HG02884 (cell line): ENCODE data around the gene CDH6.

Experiments used
- ATAC-seq: cut with Tn5 transposase; IDR thresholded peaks from one replicate; pipeline ENCODE4 v1.9.1; 2021; ENCODE audit warnings: mild to moderate bottlenecking, moderate library complexity; ENCODE audit not compliant: unreplicated experiment

Gene CDH6

GRCh38 chr5:31244921-31245320 lies 51.4 kb downstream of the CDH6 start:
- no peak for ATAC-seq

GRCh38 chr5:31247381-31247780 lies 53.9 kb downstream of the CDH6 start:
- ATAC-seq: no peak

DNA sequence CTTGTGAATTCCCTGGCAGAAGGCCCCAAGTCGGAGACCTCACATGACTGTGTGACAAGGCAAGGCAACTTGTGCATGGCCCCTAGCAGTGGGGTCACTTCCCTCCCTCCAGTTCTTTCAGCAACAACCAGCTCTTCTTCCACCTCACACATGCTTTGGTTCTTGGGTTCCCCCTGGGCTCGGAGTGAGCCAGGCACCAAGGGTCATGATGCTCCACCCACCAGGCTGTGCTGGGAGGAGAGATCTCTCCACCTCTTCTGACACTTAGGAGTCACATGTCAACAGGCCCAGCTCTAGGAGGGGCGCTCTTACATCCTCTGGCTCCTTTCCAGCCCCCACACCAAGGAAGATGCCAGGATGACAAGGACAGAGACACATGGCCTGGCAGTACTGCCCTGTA lies 56.7 kb downstream of the CDH6 start:
- no peak for ATAC-seq

DNA sequence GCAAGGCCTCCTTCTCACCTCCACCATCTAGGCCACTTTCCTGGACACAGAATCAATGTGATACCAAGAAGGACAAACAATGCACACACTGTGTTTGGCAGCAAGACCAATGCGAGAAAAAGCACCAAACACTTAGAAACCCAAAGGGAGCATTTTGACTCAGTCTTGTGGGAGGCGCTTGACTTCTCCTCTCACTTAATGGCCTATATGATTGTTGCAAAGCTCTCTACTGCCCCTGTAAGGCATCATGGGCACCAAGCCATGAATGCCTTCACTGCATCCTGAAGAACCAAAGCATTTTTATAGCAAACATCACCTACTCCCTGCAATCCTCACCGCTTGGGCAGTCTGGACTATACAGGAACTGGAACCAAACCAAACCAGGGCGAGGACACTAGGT lies 57.5 kb downstream of the CDH6 start:
- no peak for ATAC-seq

GRCh38 chr5:31255041-31255440 lies 61.6 kb downstream of the CDH6 start:
- ATAC-seq: no peak

GRCh38 chr5:31268256-31268655 lies 74.8 kb downstream of the CDH6 start:
- ATAC-seq: no peak

GRCh38 chr5:31268686-31269085 lies 75.2 kb downstream of the CDH6 start:
- ATAC-seq: no peak

DNA sequence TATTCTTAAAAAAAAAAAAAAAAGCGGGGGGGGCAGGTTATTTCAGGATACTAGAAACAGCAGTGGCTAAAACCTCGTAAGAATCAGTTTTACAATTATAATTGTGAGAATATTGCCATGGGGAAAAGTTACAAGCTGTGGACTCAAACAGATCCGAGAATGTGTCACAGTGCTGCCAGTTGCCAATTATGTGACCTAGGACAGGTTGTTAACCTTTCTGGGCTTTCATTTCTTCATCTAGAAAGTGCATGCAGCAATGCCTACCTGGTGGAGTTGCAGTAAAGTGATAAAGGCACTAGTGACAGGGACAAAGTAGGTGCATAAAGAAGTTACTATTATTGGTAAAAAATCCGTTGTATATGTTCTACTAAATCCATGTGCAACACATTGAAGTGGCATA lies 75.8 kb downstream of the CDH6 start:
- ATAC-seq: no peak

GRCh38 chr5:31270396-31270795 lies 76.9 kb downstream of the CDH6 start:
- no peak for ATAC-seq

GRCh38 chr5:31271567-31271966 lies 78.1 kb downstream of the CDH6 start:
- ATAC-seq: no peak

DNA sequence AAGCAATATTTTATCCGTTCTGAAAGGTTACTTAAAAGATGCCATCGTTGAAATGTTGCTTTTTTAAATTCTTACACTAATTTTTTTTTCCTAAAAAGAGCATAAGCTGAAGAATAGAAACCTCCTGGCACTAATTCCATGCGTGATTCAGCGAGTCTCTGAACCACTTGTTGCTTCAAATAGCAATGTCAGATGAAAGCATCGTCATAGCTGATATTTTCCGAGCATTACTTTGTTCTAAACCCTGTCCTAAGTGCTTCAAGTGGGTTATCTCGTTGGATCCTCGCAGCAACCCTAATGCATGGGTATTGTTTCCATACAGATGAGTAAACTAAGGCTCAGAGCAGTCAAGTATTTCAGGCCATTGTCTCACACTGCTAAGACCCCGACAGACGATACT lies 79.7 kb downstream of the CDH6 start:
- no peak for ATAC-seq

DNA sequence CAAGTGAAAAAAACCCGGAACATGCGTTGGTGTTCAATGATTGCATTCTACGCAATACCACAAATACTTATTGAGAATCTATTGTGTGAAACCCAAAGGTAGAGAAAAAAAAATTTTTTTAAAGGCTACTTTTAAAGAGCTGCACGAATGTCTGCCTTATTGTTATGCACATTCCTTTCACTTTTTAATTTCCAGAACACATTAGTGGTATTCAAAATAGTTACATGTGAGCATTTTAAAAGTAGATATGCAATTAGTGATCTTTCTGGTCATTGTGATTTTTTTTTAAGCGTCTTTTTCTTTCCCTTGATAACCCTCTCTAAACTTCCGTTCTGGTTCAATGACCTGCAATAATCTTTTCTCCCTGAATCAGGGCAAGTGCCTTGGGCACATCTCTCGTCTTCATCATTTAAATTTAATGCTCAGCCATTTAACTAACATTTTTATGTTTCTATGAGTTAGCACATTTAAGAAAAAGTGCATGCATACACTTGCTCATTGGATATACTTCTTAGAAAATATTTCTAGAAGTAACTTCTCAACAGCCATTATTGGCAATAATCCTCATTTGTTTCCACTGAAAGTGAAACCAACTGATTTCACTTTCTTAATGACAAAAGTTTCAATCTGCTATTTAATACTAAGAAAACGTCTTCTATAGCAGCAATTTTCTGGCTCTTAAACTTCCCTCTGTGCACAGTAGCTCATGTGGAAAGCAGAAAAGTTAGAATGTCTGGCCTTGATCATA lies 80.3 kb downstream of the CDH6 start:
- peak; percentile 86 for ATAC-seq

DNA sequence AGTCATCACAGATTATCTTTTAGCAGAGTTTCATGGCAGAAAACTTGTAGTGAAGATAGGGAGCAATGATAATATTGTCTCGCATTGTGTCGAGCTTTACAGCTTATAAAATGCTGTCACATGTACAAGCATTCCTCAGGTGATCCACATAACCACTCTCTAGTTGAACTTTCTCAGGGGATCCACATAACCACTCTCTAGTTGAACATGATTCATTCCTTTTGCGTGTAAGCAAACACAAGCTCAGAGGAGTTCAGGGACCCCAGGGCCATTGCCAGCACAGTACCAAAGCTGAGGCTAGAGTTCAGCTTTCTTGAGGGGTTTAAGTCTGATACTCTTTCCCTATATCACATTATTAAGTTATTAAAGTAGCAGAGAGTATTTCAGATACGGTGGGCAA lies 86.7 kb downstream of the CDH6 start:
- no peak for ATAC-seq

DNA sequence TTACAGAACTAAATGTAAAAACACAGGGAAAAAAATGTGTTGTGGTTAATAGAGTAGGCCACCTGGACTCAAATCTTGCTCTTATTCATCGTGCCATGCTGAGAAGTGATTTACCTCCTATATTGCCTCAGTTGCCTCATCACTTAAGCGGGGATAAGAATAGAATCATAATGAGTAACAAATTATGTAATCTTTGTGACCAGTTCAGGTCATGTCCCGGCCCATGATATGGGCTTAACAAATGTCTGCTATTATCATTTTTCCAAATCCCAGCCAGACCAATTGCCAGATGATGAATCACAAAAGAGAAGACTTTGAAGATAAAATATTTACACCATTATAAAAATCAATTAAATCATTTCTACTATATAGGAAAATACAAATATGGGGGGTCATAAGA lies 89.8 kb downstream of the CDH6 start:
- no peak for ATAC-seq

DNA sequence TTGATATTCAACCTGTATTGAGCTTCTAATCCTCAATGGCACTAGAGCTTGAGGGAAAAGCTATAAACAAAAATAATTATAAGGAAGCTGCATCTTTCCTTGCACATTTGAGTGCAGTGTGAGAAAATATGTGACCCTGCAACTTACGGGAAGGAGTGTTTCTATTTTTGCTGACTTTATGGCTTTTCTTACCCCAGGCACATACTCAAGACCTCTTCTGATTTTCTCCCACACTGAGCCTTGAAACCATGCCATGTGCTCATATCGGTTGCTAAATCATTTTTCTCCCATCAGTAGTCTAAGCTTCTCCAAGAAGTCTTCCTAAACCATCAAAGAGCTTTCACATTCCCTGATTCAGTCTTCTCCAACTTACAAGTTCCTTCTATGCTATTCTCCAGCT lies 91.5 kb downstream of the CDH6 start:
- no peak for ATAC-seq

DNA sequence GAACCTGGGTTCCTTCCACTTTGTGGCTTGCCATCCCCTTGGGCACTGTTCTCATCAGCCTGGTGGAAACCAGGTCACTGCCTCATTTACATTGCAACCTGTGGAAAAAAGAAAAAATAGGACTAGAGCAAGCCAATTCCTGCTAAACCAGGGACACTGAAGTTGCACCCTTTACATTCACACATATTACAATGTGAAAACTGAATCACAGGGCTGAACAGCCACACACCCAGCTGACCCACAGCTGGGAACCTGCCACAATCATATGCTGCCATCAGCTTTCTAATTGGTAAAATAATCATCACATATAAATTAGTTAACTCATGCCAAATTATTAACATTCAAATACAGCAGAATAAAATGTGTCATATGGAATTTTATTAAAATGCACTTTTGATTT lies 94.5 kb downstream of the CDH6 start:
- ATAC-seq: no peak

GRCh38 chr5:31289429-31289828 lies 95.9 kb downstream of the CDH6 start:
- ATAC-seq: no peak

DNA sequence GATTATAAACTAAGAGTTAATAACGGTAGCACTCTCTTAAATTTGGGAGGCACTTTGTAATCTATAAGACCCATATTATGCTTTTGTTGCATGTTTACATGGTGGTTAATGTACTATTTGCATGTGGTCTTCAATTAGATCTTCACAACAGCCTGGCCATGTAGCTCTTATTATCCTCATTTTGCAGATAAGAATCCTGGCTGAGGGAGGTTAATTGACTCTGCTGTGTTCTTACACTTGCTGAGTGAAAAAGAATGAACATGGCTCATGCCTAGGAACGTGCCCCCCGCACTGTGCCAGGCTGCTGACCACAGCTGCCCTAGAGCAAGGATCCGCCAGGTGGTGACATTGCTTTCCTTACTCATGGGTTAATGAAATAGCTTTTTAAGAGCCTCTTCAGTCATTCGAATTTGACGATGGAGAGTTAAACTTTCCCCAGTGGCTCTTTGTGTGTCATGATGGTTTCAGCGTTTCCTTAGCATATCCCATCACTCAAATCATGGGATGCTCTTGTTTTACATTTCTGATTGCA lies 97.9 kb downstream of the CDH6 start:
- ATAC-seq: no peak

- ATAC-seq: no peak
Measured at GRCh38 chr5:31300501-31300900, 107.0 kb downstream of the CDH6 start.

GRCh38 chr5:31301833-31302232 lies 108.3 kb downstream of the CDH6 start:
- ATAC-seq: no peak

DNA sequence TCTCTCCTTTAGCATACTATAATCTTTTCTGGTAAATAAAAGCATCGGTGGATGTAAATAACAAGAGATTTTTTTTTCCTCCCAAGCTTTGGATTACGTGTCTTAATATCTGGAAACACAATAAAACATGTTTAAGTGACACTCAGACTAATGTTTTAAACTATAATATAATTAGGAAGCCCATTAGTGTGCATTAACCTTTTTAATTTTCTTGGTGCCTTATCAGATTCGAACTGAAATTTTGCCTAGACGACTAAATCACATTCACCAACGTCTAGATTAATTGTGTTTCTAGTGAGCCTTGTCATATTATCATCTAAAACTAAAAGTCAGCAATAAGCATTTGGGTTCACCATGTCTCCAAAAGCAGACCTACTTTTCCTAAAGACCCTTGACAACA lies 110.2 kb downstream of the CDH6 start:
- ATAC-seq: no peak

DNA sequence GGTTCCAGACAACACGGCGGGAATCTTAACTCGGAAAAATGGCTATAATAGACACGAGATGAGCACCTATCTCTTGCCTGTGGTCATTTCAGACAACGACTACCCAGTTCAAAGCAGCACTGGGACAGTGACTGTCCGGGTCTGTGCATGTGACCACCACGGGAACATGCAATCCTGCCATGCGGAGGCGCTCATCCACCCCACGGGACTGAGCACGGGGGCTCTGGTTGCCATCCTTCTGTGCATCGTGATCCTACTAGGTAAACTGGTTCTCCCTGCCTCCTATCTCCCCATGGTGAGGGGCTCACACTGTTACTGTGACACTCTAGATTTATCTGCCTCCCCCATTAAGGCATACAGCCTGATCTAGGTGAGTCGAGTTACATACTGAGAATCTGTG lies 124.2 kb downstream of the CDH6 start:
- no peak for ATAC-seq

DNA sequence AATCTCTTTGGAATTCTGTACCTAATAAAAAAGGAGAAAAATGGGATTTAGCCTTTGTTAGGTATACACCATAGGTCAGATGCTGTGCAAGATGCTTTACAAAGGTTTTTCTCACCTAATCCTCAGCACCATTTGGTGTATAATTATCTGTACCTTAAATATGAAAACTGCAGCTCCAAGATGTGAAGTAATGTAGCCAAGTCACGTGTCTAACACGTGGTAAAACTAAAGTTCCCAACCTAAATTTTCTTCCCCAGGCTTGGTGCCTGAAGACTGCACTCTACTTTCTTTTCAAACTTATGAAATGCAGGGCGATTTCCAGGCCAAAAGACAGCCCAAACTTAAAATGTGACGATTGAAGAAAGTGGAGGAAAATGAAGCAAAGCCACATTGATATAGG lies 125.8 kb downstream of the CDH6 start:
- no peak for ATAC-seq
